Keratinocyte (primary cell): ENCODE results near the gene KCNQ4.

Experiments
- EZH2 ChIP-seq: IDR thresholded peaks from one replicate; pipeline ENCODE4 v1.6.1; 2012; ENCODE audit warnings: inconsistent platforms, mild to moderate bottlenecking, low read length, moderate library complexity
- TF ChIP-seq, protein P1 (sequence below), 3 experiments: IDR thresholded peaks in 1 of 3; conservative IDR thresholded peaks in 1 of 3; optimal IDR thresholded peaks in 1 of 3; 2 replicates in 2 of 3; 3 replicates in 1 of 3; pipeline versions ENCODE3 to v1.5.1; 2011; ENCODE audit warnings: low read length in 3 of 3, mild to moderate bottlenecking in 3 of 3, moderate library complexity in 2 of 3, control low read depth in 1 of 3, inconsistent platforms in 1 of 3; ENCODE audit not compliant: insufficient read depth in 2 of 3; ENCODE audit errors: extremely low read depth in 1 of 3

DNA sequence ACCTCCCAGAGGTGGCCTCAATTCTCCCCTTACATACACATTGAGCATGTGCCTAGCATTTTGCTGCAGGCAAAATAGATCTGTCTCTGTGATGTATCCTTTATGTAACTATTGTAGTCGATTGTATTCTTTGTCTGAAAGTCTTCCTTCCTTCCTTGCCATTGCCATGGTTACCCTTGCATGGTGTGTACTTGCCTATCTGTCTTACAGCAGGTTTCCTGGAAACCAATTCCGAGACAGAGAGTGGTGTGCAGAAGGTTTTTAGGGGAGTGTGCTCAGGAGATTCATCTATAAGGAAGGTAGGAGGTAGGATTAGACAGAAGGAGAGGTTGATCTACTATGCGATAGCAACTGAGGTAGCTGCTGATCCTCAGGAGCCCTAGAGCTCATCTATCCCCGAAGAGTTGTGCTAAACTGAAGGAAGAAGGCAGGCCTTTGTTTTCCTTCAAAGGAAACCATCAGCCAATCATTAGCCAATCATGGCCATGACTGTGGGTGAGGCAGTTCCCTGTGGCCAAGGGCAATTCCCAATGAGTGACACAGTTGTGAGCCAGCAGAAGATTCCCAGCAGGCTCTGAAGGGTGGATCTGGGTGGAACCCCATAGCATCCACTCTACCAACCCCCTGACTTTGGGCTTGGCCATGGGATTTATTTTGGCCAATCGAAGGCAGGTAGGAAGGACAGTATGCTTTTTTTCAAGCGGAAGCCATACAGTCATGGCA lies 63.6 kb downstream of the KCNQ4 start:
- TF ChIP-seq, protein P1, sequence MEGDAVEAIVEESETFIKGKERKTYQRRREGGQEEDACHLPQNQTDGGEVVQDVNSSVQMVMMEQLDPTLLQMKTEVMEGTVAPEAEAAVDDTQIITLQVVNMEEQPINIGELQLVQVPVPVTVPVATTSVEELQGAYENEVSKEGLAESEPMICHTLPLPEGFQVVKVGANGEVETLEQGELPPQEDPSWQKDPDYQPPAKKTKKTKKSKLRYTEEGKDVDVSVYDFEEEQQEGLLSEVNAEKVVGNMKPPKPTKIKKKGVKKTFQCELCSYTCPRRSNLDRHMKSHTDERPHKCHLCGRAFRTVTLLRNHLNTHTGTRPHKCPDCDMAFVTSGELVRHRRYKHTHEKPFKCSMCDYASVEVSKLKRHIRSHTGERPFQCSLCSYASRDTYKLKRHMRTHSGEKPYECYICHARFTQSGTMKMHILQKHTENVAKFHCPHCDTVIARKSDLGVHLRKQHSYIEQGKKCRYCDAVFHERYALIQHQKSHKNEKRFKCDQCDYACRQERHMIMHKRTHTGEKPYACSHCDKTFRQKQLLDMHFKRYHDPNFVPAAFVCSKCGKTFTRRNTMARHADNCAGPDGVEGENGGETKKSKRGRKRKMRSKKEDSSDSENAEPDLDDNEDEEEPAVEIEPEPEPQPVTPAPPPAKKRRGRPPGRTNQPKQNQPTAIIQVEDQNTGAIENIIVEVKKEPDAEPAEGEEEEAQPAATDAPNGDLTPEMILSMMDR (optimal IDR thresholded peaks at IDR 0.05 in 1 of 3, IDR thresholded peaks at IDR 0.05 in 1 of 3, conservative IDR thresholded peaks at IDR 0.05 in 1 of 3; ENCODE audit: extremely low read depth in 1 of 3, insufficient read depth in 2 of 3, low read length in 3 of 3): no peak
- TF ChIP-seq EZH2: no peak
